HG03060 (cell line): ENCODE results near the gene ZNRF4.
"Not testable (repeated sequence)": the region's sequence is repeated elsewhere in the genome, so short reads cannot be mapped to it uniquely, and the experiment has no call there.

ENCODE experiments used
- ATAC-seq: cut with Tn5 transposase; IDR thresholded peaks from one replicate; pipeline ENCODE4 v1.9.1; 2021; ENCODE audit warnings: low read depth, moderate number of reproducible peaks; ENCODE audit not compliant: unreplicated experiment

Gene ZNRF4

DNA sequence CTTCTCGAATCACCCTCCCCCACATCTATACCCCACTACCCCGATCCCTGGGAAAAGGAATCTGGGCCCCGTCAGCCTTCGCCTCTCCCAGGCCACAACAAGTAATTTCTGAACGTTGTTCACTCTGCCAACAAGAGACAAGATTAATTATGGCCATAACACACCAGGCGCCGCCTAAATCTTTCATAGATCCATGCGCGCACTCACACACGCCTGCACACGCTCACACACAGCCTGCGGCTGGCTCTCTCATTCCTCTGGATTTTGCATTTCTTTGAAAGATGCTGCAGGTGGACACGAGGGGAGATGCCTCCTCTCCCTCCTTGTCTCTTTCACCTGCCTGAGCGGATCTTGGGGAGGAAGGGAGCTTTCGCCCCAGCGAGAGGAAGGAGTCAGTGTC, 17.1 kb downstream of the ZNRF4 start:
- ATAC-seq, result no peak

DNA sequence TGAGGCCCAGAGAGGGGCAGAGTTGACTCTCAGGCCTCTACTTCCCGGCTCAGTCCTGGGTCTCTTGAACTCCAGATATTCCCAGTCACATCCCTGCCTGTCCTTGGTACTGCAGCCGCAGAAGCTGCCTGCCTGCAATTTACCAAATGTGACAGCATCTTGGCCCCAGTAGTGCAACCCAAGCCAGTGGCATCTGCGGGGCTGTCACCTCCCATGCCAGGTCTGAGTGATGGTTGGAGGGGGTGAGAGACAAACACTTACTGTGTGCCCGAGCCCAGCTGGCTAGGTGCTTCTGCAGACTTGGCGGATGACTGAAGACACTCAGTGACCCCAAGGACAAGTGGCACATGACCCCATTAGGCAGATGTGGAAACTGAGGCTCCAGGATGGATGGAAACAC, 18.4 kb downstream of the ZNRF4 start:
- no peak for ATAC-seq

DNA sequence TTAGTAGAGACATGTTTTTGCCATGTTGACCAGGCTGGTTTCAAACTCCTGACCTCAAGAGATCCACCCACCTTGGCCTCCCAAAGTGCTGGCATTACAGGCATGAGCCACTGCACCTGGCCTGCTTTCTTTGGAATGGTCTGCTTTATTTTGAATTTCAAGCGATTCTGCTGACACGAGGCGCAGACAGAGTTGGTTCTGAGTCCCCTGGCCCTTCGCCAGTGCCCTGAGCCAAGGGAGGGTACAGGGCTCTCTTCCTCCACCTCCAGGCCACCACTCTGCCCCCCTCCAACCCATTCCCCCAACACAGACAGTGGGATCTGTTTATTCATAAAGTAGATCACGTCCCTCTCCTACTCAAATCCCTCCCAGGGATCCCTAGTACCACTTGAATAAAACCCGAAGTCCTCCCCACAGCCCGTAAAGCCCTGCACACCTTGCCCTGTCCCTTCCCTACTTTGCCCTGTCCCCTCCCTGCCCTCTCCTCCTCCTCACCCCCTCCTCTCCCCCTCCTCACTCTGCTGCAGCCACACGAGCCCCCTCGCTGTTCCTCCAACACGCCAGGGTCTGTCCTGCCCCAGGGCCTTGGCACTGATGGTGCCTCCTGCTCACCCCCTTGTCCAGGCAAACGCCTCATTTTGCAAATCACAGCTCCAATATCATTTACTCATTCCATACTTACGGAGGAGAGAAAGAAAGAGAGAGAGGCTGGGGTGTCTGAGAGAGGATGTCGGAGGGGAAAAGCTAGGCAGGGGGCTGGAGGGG, 22.4 kb downstream of the ZNRF4 start:
- no peak for ATAC-seq

DNA sequence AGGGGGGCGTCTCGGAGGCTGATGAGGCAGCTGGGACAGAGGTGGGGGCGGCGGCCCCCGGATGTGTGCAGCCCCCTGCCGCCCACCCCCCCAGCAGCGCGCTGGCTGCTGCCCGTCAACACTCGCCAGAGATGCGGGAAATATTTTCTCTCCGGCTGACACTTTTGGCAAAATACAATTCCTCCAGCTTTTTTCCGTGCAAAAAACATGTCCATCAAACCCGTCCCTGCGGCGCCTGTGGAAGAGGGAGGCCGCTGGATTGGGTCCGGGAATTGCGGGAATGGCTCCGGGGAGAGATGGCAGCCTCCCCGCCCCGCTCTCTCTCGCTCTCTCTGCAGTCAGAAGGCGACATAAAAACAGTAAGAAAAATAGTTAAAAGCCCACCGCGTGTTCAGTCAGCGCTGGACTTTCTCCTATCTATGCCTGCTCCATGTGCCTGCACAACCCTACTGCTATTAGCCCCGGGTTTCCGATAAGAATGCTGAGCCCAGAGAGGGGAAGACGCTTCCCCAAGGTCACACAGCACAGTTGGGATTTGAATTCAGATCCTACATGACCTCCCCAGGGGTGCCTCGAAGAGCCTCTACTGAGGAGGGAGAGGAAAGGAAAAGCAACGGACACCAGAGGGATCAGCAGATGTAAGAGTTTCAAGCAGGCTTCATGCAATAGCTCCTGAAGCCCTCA, 23.2 kb downstream of the ZNRF4 start:
- ATAC-seq, result no peak

DNA sequence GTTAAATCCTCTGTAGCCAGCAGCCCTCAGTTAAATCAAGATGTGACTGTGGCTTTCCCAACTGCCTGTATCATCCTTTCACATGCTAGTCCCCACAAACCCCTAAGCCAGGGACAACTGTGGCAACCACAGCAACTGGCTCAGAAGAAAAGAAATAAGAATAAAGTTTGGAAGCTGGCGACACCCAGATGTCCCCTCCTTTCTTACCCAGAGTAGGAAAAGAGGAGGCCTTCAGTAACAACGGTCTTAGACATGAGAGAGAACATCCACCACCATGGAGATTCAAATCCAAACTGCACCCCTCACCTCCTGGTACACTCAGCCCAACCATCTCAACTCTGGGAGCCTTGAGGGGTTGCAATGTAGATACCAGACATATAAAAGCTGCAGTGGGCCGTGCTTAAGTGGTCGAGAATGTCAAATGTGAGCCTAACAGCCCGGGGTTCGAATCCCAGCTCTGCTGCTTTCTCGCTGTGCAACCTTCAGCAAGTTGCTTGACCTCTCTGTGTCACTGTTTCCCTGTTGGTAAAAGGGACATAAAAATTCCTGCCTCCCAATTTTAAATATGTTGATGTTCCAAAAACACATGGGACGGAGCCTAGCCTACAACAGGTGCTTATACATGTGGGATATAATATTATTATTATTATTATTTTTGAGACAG, 23.8 kb downstream of the ZNRF4 start:
- ATAC-seq, result no peak

DNA sequence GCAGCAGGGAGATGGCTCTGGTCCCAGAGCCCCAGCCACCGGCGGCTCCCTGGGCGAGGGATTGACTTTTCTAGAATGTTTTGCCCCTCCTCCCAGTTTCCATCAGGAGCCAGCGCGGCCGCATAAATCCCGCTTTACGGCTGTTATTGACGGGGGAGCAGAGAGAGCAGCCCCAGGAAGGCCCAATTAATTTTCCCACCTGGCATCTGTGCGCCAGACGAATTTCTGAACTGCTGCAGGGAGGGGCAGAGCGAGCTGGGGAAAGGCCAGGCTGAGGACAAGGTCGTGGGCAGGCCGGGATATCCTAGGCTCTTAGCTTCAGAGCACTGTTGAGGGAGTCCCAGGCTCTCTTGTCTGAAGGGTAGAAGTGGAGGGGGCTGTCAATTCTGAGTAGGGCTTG, 24.7 kb downstream of the ZNRF4 start:
- no peak for ATAC-seq

DNA sequence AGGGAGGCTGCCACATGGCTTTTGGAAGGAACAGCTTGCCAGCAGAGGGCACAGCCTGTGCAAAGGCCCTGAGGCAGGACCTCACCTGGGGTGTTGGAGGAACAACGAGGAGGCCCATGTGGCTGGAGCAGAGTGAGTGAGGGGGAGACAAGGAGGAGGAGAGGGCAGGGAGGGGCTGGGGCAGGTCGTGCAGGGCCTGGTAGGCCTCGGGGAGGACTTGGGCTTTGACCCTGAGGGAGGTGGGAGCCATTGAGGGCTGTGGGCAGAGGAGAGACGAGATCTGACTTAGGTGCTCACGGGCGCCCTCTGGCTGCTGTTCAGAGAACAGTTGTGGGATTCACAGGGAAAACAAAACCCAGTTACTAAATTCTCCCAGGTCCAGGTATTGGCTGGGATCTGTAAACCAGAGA, 25.2 kb downstream of the ZNRF4 start:
- no peak for ATAC-seq

DNA sequence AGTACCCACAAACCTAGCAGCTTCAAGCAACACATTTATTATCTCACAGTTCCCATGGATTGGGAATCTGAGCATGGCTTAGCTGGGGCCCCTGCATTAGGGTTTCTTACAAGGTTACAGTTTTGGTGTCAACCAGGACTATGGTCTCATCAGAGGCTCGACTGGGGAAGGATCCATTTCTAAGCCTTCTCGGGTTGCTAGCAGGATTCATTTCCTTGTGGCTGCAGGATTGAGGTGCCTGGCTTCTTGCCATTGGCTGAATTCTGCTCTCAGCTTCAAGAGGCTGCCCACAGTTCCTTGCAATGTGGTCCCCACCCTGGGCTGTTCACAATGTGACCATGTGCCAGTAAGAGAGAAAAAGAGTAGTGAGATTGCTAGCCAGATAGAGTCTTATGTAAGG, 26.7 kb downstream of the ZNRF4 start:
- ATAC-seq, result no peak

DNA sequence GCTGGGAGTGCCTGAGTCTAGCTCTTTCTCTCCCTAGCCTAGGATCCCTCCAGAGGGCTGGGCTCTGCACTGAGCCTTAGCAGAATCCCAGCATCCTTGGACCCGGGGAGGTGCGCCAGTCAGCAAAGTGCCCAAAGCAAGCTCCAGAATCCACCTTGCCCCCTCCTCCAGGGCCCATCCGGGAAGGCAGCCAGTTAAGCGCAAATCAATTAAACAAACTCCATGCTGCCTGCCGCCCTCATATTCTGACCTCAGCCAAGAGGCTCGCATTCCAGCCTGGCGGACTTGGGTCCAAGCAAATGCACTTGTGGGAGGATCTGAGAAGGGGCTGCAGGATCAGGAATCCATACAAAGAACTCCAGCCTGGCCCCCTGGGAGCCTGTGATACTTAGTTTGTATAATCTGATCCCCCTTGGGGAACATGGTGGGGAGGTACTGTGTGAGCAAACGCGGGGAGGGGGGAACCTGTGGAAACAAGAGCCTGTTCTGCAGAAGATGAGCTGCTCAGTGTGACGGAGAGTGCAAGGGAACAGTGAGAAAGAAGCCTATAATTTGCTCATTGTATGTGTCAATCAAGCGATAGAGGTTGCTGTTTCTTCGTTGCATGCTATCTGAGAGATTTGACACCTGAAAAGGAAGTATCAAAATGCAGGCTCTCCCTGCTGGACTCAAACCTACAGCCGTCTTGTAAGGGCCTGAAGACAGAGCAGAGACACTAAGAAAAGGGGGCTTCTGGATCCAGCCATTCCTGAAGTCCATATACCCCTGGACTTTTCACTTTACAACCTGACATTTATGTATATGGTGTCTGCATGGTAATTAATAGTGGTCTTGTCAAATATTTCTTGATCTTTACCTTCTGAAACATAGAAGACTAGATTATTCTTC, 29.4 kb downstream of the ZNRF4 start:
- no peak for ATAC-seq

DNA sequence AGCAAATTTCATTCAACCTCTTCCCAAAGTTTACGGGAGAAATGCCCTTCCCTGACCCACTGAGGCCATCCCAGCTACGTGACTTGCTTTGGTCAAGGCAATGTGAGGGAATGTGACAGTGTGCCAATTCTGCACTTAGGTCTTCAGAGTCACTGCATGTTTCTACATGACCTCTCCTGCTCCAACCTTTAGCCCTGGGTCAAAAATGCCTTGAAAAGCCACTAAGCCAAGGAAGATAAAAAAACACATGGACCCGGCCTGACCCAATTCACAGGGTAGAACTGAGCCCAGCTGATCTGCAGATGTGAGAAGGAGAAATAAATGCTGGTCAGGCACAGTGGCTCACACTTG, 30.0 kb downstream of the ZNRF4 start:
- no peak for ATAC-seq

DNA sequence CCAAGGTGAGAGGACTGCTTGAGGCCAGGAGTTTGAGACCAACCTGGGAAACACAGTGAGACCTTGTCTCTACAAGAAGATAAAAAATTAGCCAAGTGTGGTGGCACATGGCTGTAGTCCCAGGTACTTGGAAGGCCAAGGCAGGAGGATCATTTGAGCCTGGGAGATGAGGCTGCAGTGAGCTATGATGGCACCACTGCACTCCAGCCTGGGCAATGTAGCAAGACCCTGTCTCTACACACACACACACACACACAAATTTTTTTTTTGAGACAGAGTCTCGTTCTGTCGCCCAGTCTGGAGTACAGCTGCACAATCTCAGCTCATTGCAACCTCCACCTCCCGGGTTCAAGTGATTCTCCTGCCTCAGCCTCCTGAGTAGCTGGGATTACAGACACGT, 30.4 kb downstream of the ZNRF4 start:
- ATAC-seq, result not testable (repeated sequence)

DNA sequence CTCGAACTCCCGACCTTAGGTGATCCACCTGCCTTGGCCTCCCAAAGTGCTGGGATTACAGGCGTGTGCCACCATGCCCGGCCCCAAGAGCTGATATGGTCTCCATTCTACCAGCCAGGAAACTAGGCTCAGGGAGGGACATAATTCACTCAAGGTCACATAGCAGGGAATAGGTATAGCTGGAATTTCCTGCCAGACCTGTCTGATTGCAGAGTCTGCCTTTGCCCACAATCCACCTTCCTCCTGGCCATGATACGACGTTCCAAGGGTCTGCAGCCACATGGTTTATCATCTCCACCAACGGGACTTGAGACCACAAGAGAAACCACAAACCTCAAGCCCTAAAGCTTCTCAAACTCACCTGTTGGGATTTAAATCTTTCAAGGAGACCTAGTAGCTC, 32.0 kb downstream of the ZNRF4 start:
- ATAC-seq, result no peak

DNA sequence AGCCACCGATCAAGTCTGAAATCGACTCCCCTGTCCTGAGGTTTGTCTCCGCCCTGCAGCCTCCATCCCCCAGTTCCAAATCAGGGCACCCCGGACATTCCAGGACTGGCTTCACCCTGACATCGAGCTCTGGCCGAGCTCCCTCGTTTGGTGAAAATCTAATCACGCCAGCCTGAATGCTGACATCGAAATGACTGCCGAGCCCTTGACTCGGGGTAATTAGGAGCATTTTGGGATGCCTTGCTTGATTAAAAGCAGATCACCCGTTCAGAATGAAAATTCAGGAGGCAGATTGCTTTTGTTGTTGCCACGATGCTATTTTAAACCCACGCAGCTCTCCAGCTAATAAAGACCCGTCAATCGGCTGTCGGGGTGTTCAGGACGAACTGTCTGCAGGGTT, 34.3 kb downstream of the ZNRF4 start:
- ATAC-seq, result no peak

DNA sequence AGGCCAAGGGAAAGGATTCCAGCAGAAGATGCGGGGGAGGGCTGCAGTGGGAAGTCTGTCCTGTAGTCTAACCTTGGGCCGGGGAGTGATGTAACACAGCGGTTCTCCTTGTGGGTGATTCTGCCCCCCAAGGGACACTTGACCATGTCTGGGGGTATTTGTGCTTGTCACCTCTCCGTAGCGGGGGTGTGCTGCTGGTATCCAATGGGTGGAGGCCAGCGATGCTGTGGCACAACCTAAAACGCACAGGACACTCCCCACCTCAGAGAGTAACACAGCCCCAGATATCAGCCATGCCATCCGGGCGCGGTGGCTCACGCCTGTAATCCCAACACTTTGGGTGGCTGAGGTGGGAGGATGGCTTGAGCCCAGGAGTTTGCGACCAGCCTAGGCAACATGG, 36.3 kb downstream of the ZNRF4 start:
- ATAC-seq, result no peak

DNA sequence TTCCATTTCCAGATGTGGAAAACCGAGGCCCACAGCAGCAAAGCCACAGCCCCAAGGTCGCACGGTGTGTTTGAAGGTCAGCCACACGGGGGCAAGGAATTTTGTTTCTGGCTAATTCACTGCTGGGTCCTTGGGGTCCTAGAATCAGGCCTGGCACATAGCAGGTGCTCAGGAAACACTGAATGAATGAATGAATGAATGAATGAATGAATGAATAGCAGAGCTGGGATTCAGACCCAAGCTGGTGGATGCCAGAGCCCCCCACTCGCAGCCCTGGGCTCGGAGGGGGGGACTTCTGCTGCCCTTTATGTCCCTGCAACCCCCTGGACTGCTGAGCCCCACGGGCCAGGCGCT, 37.0 kb downstream of the ZNRF4 start:
- no peak for ATAC-seq

DNA sequence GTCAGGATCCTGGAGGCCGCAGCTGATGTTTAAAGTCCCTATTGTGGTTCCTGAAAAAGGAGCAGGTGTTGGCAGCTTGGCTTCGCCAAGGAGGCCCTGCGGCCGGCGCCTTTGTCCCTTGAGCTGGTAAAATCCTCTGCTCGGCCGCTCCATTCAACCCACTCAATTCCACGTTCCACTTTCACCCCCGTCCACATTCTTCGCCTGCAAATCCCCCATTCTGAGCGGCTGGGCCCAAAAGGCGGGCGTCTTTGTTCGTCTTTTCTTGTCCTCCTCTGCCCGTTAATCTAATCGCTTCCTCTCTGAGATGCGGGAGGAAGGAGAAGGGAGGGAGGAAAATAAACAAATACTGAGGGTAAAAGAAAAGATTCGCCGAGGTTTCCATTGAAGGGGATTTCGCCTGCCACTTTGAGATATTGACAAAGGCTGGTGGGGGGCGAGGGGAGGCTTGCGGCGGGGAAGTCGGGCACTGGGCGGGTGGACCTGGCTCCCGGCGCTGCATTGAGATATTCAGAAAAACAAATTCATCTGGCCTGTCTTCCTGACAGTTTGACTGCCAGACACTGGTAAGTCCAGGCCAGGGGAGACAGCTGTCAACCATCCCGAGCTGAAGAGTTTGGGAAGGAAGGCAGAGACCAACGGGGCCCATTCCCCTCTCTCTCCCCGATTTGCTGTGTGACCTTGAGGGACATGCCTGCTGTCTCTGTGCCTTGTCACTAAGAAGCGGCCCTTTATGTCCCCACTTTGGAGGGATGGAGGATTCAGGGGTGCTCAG, 37.6 kb downstream of the ZNRF4 start:
- ATAC-seq, result no peak

DNA sequence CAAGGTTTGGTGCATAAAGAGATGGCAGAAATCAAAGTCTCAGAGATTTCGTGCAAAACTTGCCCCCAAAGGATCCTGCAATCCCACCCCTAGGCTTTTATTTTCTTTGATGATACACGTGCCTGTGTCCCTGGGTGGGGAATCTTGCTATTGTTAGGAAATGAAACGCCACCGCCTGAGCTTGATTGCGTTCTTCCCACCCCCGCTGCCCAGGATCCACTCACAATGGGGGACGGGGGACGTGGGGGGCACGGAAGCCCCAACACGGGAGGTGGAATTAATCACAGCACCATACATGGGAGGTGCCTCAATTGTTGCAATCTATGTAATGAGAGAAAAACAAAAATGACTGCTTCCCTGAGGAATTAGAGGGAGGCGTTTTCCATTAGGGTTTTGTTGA, 39.6 kb downstream of the ZNRF4 start:
- no peak for ATAC-seq

DNA sequence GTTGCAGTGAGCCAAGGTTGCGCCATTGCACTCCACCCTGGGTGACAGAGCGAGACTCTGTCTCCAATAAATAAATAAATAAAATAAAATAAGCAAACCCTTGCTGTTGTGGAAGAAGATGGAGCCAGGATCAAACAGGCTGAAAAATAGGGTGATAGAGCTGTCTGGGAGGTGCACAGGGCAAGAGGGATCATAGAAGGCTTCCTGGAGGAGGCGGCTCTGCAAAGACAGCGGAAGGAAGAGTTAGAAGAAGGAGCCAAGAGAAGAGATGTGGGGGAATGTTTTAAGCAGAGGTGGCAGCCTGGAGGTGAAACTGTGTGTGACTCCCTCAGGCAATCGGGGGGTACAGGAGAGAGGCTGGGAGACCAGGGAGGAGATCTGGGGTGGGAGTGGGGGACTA, 40.6 kb downstream of the ZNRF4 start:
- no peak for ATAC-seq

DNA sequence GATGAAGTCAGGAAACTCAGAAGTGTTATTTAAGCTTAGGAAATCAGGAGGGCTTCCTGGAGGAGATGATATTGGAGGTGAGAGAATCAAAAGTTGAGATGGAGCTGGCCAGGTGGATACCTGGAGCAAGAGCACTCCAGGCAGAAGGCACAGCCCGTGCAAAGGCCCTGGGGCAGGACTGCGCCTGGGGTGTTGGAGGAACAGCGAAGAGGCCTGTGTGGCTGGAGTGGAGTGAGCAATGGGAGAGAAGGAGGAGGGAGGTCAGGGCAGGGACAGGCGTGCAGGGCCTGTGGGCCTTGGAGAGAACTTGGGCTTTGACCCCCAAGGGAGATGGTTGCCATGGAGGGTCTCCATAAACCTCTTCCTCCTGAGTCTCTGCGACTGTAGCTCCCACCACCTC, 42.1 kb downstream of the ZNRF4 start:
- ATAC-seq, result no peak

DNA sequence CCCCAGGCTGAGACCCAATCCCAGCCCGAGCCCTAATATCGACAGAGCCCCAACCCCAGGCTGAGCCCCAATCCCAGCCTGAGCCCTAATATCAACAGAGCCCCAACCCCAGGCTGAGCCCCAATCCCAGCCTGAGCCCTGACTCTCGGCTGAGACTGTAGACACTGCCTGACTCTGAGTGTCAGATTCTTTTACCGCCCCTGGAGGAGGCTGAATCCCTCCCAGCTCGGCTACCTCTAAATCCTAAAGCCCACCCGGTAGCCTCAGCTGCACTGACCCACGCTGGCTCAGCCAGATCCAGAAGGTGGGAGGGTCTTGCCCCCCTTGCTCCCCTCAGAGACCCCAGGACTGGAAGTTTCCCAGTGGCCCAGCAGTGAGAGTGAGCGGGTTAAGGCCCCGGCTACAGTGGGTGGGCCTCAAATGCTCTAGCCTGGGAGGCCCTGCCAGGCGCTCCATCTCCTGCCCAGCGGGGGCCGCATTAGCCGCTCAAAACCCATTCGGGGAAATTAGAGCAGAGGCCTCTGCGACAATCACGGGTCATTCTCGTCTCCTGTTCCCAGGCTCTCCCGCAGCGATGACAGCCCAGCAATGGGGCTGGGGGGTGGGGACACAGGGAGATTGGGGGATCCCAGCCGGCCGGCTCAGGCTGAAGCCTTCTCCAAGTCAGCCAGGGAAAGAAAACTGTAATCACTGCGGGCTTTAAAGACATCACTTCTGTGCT, 43.8 kb downstream of the ZNRF4 start:
- no peak for ATAC-seq
